Gastroesophageal sphincter (tissue), 4 donors: Measurements from ENCODE around the gene CPEB3. TPM values are rescaled to one million over a fixed set of nuclear protein-coding genes. Genes with fewer than 3 reads are reported as not detected.

Experiments used
- ATAC-seq: fragments of 150-250 bp; one replicate; pipeline ENCODE4 v1.9.1; 2016; ENCODE audit warnings: mild to moderate bottlenecking, moderate library complexity
- H3K27ac ChIP-seq, 4 donors: fragments of 200-600 bp; sonication (generic) in 3 of 4; 1 replicate in 3 of 4; 2 replicates in 1 of 4; pipeline ENCODE4 v1.5.1; 2016 to 2019
- H3K27me3 ChIP-seq: fragments of 200-600 bp; sonication (generic); one replicate; pipeline ENCODE4 v1.5.1; 2019
- H3K36me3 ChIP-seq, 2 donors: fragments of 200-600 bp; sonication (generic); one replicate each; pipeline ENCODE4 v1.5.1; 2019; ENCODE audit warnings: control low read depth in 1 of 2
- H3K4me1 ChIP-seq, 3 donors: fragments of 200-600 bp; sonication (generic); 1 replicate in 2 of 3; 2 replicates in 1 of 3; pipeline ENCODE4 v1.5.1; 2016 to 2019; ENCODE audit warnings: control low read depth in 2 of 3
- H3K4me3 ChIP-seq, 2 donors: fragments of 200-600 bp; sonication (generic); one replicate each; pipeline ENCODE4 v1.5.1; 2019; ENCODE audit warnings: mild to moderate bottlenecking in 1 of 2, moderate library complexity in 1 of 2
- H3K9me3 ChIP-seq, 3 donors: fragments of 200-600 bp; sonication (generic); one replicate each; pipeline ENCODE4 v1.5.1; 2017 to 2019; ENCODE audit warnings: control low read depth in 2 of 3
- CTCF ChIP-seq, 4 experiments: fragments of 200-600 bp in 2 of 4; fragments of 450-650 bp in 2 of 4; sonication (generic) in 1 of 4; IDR thresholded peaks; one replicate each; pipeline ENCODE4 v1.5.1; 2017 to 2019; ENCODE audit warnings: antibody characterized with exemption in 4 of 4, mild to moderate bottlenecking in 2 of 4, moderate library complexity in 2 of 4
- EP300 ChIP-seq: sonication (generic); formaldehyde crosslinking; IDR thresholded peaks from one replicate; pipeline ENCODE4 v1.6.1; 2017; ENCODE audit warnings: antibody characterized with exemption, mild to moderate bottlenecking
- POLR2A ChIP-seq, 2 donors: fragments of 450-650 bp; IDR thresholded peaks; one replicate each; pipeline ENCODE4 v1.6.1; 2017; ENCODE audit warnings: antibody characterized with exemption in 2 of 2, mild to moderate bottlenecking in 2 of 2, moderate library complexity in 1 of 2
- POLR2AphosphoS5 ChIP-seq: sonication (generic); formaldehyde crosslinking; IDR thresholded peaks from one replicate; pipeline ENCODE4 v1.6.1; 2017; ENCODE audit warnings: antibody characterized with exemption
- WGBS, 2 donors: methylation state at CpG; one replicate each; pipeline ENCODE4 v1.1.5; 2018; ENCODE audit warnings: low coverage in 1 of 2; 5-methylcytosine and 5-hydroxymethylcytosine counted together
- total RNA-seq, 4 donors: library from RNA; depleted of rRNA; stranded (reverse); fragments of >200 nt; gene quantifications; one replicate each; pipeline ENCODE4 v1.1.0, GENCODE V29; 2016

Gene CPEB3
- total RNA-seq, 4 donors from 2014 or later, result 4.7 to 11.8 (median 9.7) TPM

- Histone ChIP-seq H3K27ac (peak overlapping the region; percentile 88 to 94 (median 90)), H3K4me1 (peaks cover 0 to 72% (median 3%) of the 10 kb centered on the region in 3 donors), H3K9me3 (no peaks in the 10 kb centered on the region), H3K36me3 (peaks cover 0 to under 1% of the 10 kb centered on the region in 2 donors), H3K4me3 (peak overlapping the region; percentile 80 to 90), H3K27me3 (no peaks in the 10 kb centered on the region)
- TF ChIP-seq POLR2AphosphoS5 (peak; percentile 32), POLR2A (IDR thresholded peaks at IDR 0.05) (peak; percentile 38 to 43), EP300 (no peak), CTCF (IDR thresholded peaks at IDR 0.05) (peak in 1 of 4 experiments; percentile 18)
- 1 to 14% methylated on average over 19 to 27 of the region's 28 CpGs for WGBS, 2 donors
- ATAC-seq, result peak; percentile 67
Measured at GRCh38 chr10:92240289-92241157, 50.4 kb downstream of the CPEB3 start.

- TF ChIP-seq POLR2A (IDR thresholded peaks at IDR 0.05) (peak in 1 of 2 donors; percentile 6), EP300 (no peak), POLR2AphosphoS5 (no peak)
- H3K4me1 ChIP-seq, result peaks cover 0 to 74% (median 3%) of the 10 kb centered on the region in 3 donors
- peak overlapping the region; percentile 80 to 90 for H3K4me3 ChIP-seq
- peak; percentile 42 for ATAC-seq
- H3K27ac ChIP-seq, result peak overlapping the region; percentile 88 to 94 (median 90)
- no peaks in the 10 kb centered on the region for H3K27me3 ChIP-seq
- 40% methylated on average over 1 of the region's 69 CpGs; no CpG with 5 or more reads in 1 of the 2 donors for WGBS, 2 donors
- peaks cover 0 to 8% of the 10 kb centered on the region in 2 donors for H3K36me3 ChIP-seq
- no peaks in the 10 kb centered on the region for H3K9me3 ChIP-seq
Measured at GRCh38 chr10:92239600-92240288, 51.1 kb downstream of the CPEB3 start.

- H3K4me1 ChIP-seq, result peaks cover 0 to 79% (median 3%) of the 10 kb centered on the region in 3 donors
- peak; percentile 0 for ATAC-seq
- 13 to 28% methylated on average over 11 to 22 of the region's 27 CpGs for WGBS, 2 donors
Measured at GRCh38 chr10:92239151-92239599, 51.7 kb downstream of the CPEB3 start.

GRCh38 chr10:92238586-92239098 is 52.2 kb downstream of the CPEB3 start:
- Histone ChIP-seq H3K27me3 (no peaks in the 10 kb centered on the region), H3K4me1 (peaks cover 0 to 78% (median 3%) of the 10 kb centered on the region in 3 donors), H3K27ac (peak overlapping the region; percentile 88 to 94 (median 90)), H3K4me3 (peak overlapping the region; percentile 80 to 90), H3K36me3 (peaks cover 0 to 11% of the 10 kb centered on the region in 2 donors), H3K9me3 (no peaks in the 10 kb centered on the region)
- TF ChIP-seq CTCF (IDR thresholded peaks at IDR 0.05), result no peak
- peak; percentile 65 for TF ChIP-seq POLR2AphosphoS5
- WGBS, 2 donors, result 30 to 35% methylated on average over 3 to 8 of the region's 8 CpGs
- ATAC-seq, result peak; percentile 73

More at GRCh38 chr10:92239151-92239599, 51.7 kb downstream of the CPEB3 start:
- Histone ChIP-seq H3K27ac (peak overlapping the region; percentile 88 to 94 (median 90)), H3K4me3 (peak overlapping the region; percentile 80 to 90), H3K9me3 (no peaks in the 10 kb centered on the region), H3K27me3 (no peaks in the 10 kb centered on the region), H3K36me3 (peaks cover 0 to 9% of the 10 kb centered on the region in 2 donors)
- TF ChIP-seq EP300 (no peak), POLR2A (IDR thresholded peaks at IDR 0.05) (no peak), CTCF (IDR thresholded peaks at IDR 0.05) (no peak), POLR2AphosphoS5 (no peak)

- H3K4me3 ChIP-seq, result peak overlapping the region; percentile 80 to 90
- 95% methylated on average over 3 of the region's 3 CpGs; no CpG with 5 or more reads in 1 of the 2 donors for WGBS, 2 donors
- peaks cover 0 to 78% (median 3%) of the 10 kb centered on the region in 3 donors for H3K4me1 ChIP-seq
- no peaks in the 10 kb centered on the region for H3K27me3 ChIP-seq
- peak overlapping the region; percentile 88 to 94 (median 90) for H3K27ac ChIP-seq
- peaks cover 0 to 13% of the 10 kb centered on the region in 2 donors for H3K36me3 ChIP-seq
- no peak for TF ChIP-seq CTCF (IDR thresholded peaks at IDR 0.05)
- TF ChIP-seq POLR2AphosphoS5, result no peak
- H3K9me3 ChIP-seq, result no peaks in the 10 kb centered on the region
- no peak for ATAC-seq
Measured at GRCh38 chr10:92238054-92238585, 52.8 kb downstream of the CPEB3 start.
